Stomach (tissue), 9 donors: ENCODE measurements around the gene RUFY4. TPM values are rescaled to one million over a fixed set of nuclear protein-coding genes. Genes with fewer than 3 reads are reported as not detected.

Experiments
- DNase-seq, 2 donors: peaks; one replicate each; pipeline versions ENCODE4 v3.0.0 to v3.0.0-alpha.2; 2013 to 2019
- H3K27ac ChIP-seq, 5 donors: fragments of 200-600 bp in 4 of 5; sonication (generic) in 4 of 5; one replicate each; pipeline ENCODE4 v1.5.1; 2013 to 2019; ENCODE audit warnings: mild to moderate bottlenecking in 1 of 5, moderate library complexity in 1 of 5
- H3K27me3 ChIP-seq, 3 donors: fragments of 200-600 bp; sonication (generic); one replicate each; pipeline ENCODE4 v1.5.1; 2017 to 2019; ENCODE audit warnings: mixed run types in 1 of 3
- H3K36me3 ChIP-seq, 4 donors: fragments of 200-600 bp; sonication (generic); 1 replicate in 3 of 4; 2 replicates in 1 of 4; pipeline ENCODE4 v1.5.1; 2016 to 2019
- H3K4me1 ChIP-seq, 4 donors: fragments of 200-600 bp; sonication (generic); one replicate each; pipeline ENCODE4 v1.5.1; 2016 to 2019
- H3K4me3 ChIP-seq, 4 donors: fragments of 200-600 bp; sonication (generic) in 3 of 4; one replicate each; pipeline ENCODE4 v1.5.1; 2016 to 2019; ENCODE audit warnings: mild to moderate bottlenecking in 1 of 4
- H3K9me3 ChIP-seq, 4 donors: fragments of 200-600 bp; sonication (generic); one replicate each; pipeline ENCODE4 v1.5.1; 2016 to 2019
- EP300 ChIP-seq: sonication (generic); formaldehyde crosslinking; IDR thresholded peaks from one replicate; pipeline ENCODE4 v1.6.1; 2017; ENCODE audit warnings: antibody characterized with exemption
- POLR2A ChIP-seq, 4 donors: fragments of 450-650 bp; IDR thresholded peaks; one replicate each; pipeline ENCODE4 v1.6.1; 2016; ENCODE audit warnings: antibody characterized with exemption in 4 of 4, control low read depth in 2 of 4, mild to moderate bottlenecking in 1 of 4, moderate library complexity in 1 of 4
- POLR2AphosphoS5 ChIP-seq, 3 donors: sonication (generic); formaldehyde crosslinking; IDR thresholded peaks; one replicate each; pipeline ENCODE4 v1.6.1; 2016; ENCODE audit warnings: antibody characterized with exemption in 3 of 3
- WGBS, 5 donors: extraction: QIAGEN DNeasy Blood & Tissue Kit in 3 of 5; methylation state at CpG; one replicate each; pipeline versions ENCODE4 v1.1.5 to v1.1.7; 2013 to 2018; 5-methylcytosine and 5-hydroxymethylcytosine counted together
- intact Hi-C: fragments of 100-400 bp; cut with DNase I; formaldehyde crosslinking; loops from one replicate; pipeline ENCODE4 v1.15.1; 2023; ENCODE audit warnings: low total_unique reads
- polyA plus RNA-seq, 3 donors: library from polyadenylated mRNA; stranded (reverse); fragments of 200-250 nt; gene quantifications; one replicate each; pipeline ENCODE4 v1.2.3, GENCODE V29; 2013
- total RNA-seq, 5 donors: library from RNA; depleted of rRNA; stranded (reverse); fragments of >200 nt; gene quantifications; one replicate each; pipeline versions ENCODE4 v1.1.0 to v1.2.3, GENCODE V29; 2014 to 2016
- TF ChIP-seq, protein P1 (sequence below), 7 experiments: fragments of 450-650 bp in 4 of 7; fragments of 200-600 bp in 3 of 7; sonication (generic) in 3 of 7; IDR thresholded peaks; one replicate each; pipeline ENCODE4 v1.5.1; 2016 to 2019; ENCODE audit warnings: antibody characterized with exemption in 7 of 7, control low read depth in 2 of 7, mild to moderate bottlenecking in 1 of 7
- donor health status: healthy with polysubstance abuse.
- donor health status: Bipolar disorder and iron deficiency.
- donor health status: healthy.

The RUFY4 gene
- total and polyA plus RNA-seq, 8 donors, result 0.12 to 0.43 TPM; not detected in 6

DNA sequence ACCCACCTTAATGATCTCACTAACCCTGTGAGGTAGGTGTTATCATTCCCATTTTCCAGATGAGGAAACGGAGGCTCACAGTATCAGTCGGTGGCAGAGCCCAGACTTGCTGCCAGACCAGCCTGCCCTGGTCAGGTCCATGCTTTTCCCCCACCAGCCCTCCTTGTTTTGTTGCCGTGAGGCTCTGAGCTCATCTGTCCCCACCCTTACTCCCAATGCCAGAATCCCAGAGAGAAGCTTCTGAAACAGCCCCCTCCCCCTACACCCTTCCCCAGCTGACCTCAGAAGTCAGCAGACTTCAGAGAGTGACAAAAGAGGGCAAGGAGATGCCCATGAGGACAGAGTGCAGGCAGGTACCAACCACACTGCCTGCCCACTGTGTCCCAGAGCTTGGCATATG is 45.4 kb upstream of the RUFY4 start:
- peaks cover 2 to 32% (median 25%) of the 10 kb centered on the region in 4 donors for H3K4me1 ChIP-seq
- TF ChIP-seq POLR2AphosphoS5 (IDR thresholded peaks at IDR 0.05) (no peak), EP300 (no peak), POLR2A (IDR thresholded peaks at IDR 0.05) (no peak)
- TF ChIP-seq, protein P1, sequence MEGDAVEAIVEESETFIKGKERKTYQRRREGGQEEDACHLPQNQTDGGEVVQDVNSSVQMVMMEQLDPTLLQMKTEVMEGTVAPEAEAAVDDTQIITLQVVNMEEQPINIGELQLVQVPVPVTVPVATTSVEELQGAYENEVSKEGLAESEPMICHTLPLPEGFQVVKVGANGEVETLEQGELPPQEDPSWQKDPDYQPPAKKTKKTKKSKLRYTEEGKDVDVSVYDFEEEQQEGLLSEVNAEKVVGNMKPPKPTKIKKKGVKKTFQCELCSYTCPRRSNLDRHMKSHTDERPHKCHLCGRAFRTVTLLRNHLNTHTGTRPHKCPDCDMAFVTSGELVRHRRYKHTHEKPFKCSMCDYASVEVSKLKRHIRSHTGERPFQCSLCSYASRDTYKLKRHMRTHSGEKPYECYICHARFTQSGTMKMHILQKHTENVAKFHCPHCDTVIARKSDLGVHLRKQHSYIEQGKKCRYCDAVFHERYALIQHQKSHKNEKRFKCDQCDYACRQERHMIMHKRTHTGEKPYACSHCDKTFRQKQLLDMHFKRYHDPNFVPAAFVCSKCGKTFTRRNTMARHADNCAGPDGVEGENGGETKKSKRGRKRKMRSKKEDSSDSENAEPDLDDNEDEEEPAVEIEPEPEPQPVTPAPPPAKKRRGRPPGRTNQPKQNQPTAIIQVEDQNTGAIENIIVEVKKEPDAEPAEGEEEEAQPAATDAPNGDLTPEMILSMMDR (IDR thresholded peaks at IDR 0.05), result no peak
- no peak overlapping the region for H3K4me3 ChIP-seq
- H3K9me3 ChIP-seq, result no peaks in the 10 kb centered on the region
- no peaks in the 10 kb centered on the region for H3K27me3 ChIP-seq
- H3K36me3 ChIP-seq, result no peaks in the 10 kb centered on the region
- 70 to 85% (median 79%) methylated on average over 3 of the region's 3 CpGs for WGBS, 5 donors
- no peak overlapping the region for H3K27ac ChIP-seq
- intact Hi-C loops, result no loop called here
- DNase-seq, result no peak

DNA sequence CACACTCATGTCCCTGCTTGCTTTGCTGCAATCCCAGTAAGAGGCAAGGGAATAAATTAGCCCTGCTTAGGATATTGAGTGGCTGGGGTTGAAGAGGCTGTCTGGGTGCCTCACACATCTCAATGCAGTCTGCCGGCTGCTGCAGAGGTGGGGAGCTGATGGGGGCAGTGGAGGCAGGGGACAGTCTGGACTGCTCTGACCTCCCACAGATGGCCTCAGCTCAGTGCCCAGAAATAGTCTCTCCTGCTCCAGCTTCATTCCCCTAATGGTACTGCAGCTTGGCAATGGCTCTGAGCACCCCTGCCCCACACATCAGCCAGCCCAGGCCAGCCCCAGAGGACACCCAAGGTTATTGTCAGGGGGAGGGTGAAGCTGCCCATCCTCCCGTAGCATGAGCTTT is 44.7 kb upstream of the RUFY4 start:
- Histone ChIP-seq H3K4me1 (peaks cover 9 to 39% (median 32%) of the 10 kb centered on the region in 4 donors), H3K27me3 (no peaks in the 10 kb centered on the region), H3K36me3 (no peaks in the 10 kb centered on the region), H3K27ac (no peak overlapping the region), H3K4me3 (no peak overlapping the region), H3K9me3 (no peaks in the 10 kb centered on the region)
- WGBS, 5 donors, result 61 to 90% (median 77%) methylated on average over 2 of the region's 2 CpGs
- TF ChIP-seq POLR2AphosphoS5 (IDR thresholded peaks at IDR 0.05) (no peak), POLR2A (IDR thresholded peaks at IDR 0.05) (no peak), EP300 (no peak)
- TF ChIP-seq, protein P1 (IDR thresholded peaks at IDR 0.05), result no peak
- intact Hi-C loops, result no loop called here
- DNase-seq, result peak in 1 of 2 donors; percentile 24

DNA sequence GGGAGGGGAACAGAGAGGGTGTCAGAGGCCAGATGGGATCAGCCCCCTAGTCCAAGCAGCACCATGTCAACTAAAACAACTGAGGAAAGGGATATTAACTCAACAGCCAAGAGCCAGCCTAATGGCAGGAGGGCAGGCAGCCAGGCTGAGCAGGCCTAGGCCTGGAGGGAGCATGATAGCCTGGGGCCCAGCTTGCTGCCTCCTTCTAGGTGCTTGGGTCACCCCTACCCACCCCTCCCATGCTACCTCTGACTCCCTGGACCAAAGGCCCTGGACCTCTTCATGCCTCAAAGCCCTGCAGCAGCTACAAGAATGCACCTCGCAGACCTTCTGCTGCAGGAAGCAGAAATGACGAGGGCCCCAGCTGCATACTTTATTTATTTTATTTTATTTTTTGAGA is 44.2 kb upstream of the RUFY4 start:
- H3K9me3 ChIP-seq, result no peaks in the 10 kb centered on the region
- intact Hi-C loops, result no loop called here
- no peaks in the 10 kb centered on the region for H3K36me3 ChIP-seq
- no peaks in the 10 kb centered on the region for H3K27me3 ChIP-seq
- WGBS, 5 donors, result 89 to 100% (median 96%) methylated on average over 2 of the region's 2 CpGs
- H3K4me1 ChIP-seq, result peaks cover 15 to 44% (median 37%) of the 10 kb centered on the region in 4 donors
- no peak overlapping the region for H3K4me3 ChIP-seq
- TF ChIP-seq POLR2A (IDR thresholded peaks at IDR 0.05) (no peak), EP300 (no peak)
- TF ChIP-seq, protein P1 (IDR thresholded peaks at IDR 0.05), result no peak
- no peak overlapping the region for H3K27ac ChIP-seq
- DNase-seq, result peak in 1 of 2 donors; percentile 2

DNA sequence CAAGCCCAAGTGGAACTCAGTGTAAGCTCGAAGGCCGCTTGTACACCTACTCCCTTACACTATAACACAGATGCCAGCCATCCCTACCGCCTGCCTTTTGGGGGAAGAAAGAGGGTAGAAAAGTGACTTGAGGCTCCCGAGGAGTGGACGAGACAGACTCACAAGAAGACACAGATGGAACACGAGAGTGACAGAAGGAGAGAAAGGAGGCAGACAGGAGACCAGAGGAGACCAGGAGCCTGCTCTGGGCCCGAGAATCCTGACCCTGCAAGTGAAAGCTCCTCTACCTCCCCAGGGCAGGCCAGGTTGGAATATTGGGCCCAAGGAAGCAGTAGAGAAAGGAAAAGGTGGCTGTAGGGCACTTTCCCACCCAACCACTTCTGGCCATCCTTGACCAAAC is 42.8 kb upstream of the RUFY4 start:
- H3K27me3 ChIP-seq, result no peaks in the 10 kb centered on the region
- intact Hi-C loops, result no loop called here
- H3K4me3 ChIP-seq, result no peak overlapping the region
- H3K27ac ChIP-seq, result peak overlapping the region in 1 of 5 donors; percentile 41
- H3K36me3 ChIP-seq, result no peaks in the 10 kb centered on the region
- H3K9me3 ChIP-seq, result no peaks in the 10 kb centered on the region
- TF ChIP-seq, protein P1 (IDR thresholded peaks at IDR 0.05), result no peak
- TF ChIP-seq EP300, result no peak
- TF ChIP-seq POLR2A (IDR thresholded peaks at IDR 0.05), result no peak
- TF ChIP-seq POLR2AphosphoS5 (IDR thresholded peaks at IDR 0.05), result no peak
- DNase-seq, result no peak
- peaks cover 18 to 48% (median 42%) of the 10 kb centered on the region in 4 donors for H3K4me1 ChIP-seq
- 87 to 92% (median 89%) methylated on average over 7 of the region's 7 CpGs for WGBS, 5 donors
